SK-N-MC (cell line): ENCODE data around the gene GRIFIN.

Experiments used
- EZH2 ChIP-seq: fragments of 200-600 bp; sonication (generic); IDR thresholded peaks from one replicate; pipeline ENCODE4 v1.6.1; 2017; ENCODE audit warnings: antibody characterized with exemption
- FOXP2 ChIP-seq: optimal IDR thresholded peaks from 2 replicates; pipeline ENCODE3; 2011; ENCODE audit warnings: mild to moderate bottlenecking, moderate library complexity; ENCODE audit not compliant: insufficient read depth; ENCODE audit errors: extremely low read length, control extremely low read depth
- POLR2AphosphoS5 ChIP-seq: IDR thresholded peaks from 2 replicates; pipeline ENCODE4 v1.6.1; 2012; ENCODE audit warnings: mild to moderate bottlenecking, low read depth, low read length, borderline replicate concordance

DNA sequence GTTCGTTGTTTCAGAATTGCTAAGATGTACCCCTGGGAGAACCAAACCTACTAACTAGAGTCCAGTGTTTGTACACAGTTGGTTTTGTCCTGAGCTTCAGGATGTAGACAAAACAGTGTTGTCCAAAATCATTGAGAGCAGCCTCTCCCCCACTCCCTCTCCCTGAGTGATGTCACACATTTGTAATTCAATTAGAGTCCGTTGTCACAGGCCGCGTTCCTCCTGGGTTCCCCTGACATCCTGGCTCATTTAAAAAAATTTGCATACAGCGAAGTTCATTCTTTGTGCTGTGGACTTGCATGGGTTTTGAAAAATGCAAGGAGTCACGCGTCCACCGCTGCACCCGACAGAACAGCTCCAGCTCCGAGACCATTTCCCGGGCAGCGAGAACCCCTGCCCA lies 10.3 kb downstream of the GRIFIN start:
- no peak for TF ChIP-seq POLR2AphosphoS5
- no peak for TF ChIP-seq FOXP2
- no peak for TF ChIP-seq EZH2
